ENCODE measurements around the gene AGTR2. TPM values are rescaled to one million over a fixed set of nuclear protein-coding genes. Genes with fewer than 3 reads are reported as not detected.

AGTR2 gene
- total and polyA plus RNA-seq, 2 experiments from 2014 or later, result not detected

- Mint-ChIP-seq H3K36me3 (ENCODE audit: low read depth) (no peaks in the 10 kb centered on the region), H3K9me3 (no peaks in the 10 kb centered on the region), H3K4me1 (no peaks in the 10 kb centered on the region), H3K27me3 (ENCODE audit: insufficient read depth, low read depth, poor library complexity) (no peaks in the 10 kb centered on the region), H3K4me3 (no peak overlapping the region), H3K27ac (no peak overlapping the region)
- H2AFZ ChIP-seq, result no peak overlapping the region
- no peaks in the 10 kb centered on the region for H3K27me3 ChIP-seq (ENCODE audit: insufficient read depth)
- no peak overlapping the region for H3K27ac ChIP-seq (ENCODE audit: low read depth)
- no peaks in the 10 kb centered on the region for H3K79me2 ChIP-seq (replicated peaks; ENCODE audit: insufficient read depth)
- H3F3A ChIP-seq (replicated peaks; ENCODE audit: low read depth), result no peaks in the 10 kb centered on the region
- H4K20me1 ChIP-seq (replicated peaks; ENCODE audit: insufficient read depth), result no peaks in the 10 kb centered on the region
- no peak for TF ChIP-seq EZH2phosphoT487 (IDR thresholded peaks at IDR 0.05; ENCODE audit: unreplicated experiment)
- TF ChIP-seq REST (IDR thresholded peaks at IDR 0.05; ENCODE audit: unreplicated experiment), result no peak
- TF ChIP-seq ZNF462 (CRISPR knock-in tag; IDR thresholded peaks at IDR 0.05), result no peak
- no peak for TF ChIP-seq EZH2 (IDR thresholded peaks at IDR 0.05; ENCODE audit: low read depth, unreplicated experiment)
- no peak for TF ChIP-seq POLR2AphosphoS5 (IDR thresholded peaks at IDR 0.05; ENCODE audit: low read depth)
- TF ChIP-seq NANOG (IDR thresholded peaks at IDR 0.05; ENCODE audit: borderline replicate concordance), result no peak
- TF ChIP-seq JUNB (IDR thresholded peaks at IDR 0.05; ENCODE audit: unreplicated experiment), result no peak
- no peak for TF ChIP-seq CREB1 (CRISPR knock-in tag; IDR thresholded peaks at IDR 0.05; ENCODE audit: low read depth)
- TF ChIP-seq STAT1 (IDR thresholded peaks at IDR 0.05; ENCODE audit: unreplicated experiment), result no peak
- no peak for TF ChIP-seq ETS1 (IDR thresholded peaks at IDR 0.05)
- no peak for TF ChIP-seq ZNF114 (CRISPR knock-in tag; IDR thresholded peaks at IDR 0.05)
- TF ChIP-seq ZNF331 (CRISPR knock-in tag; IDR thresholded peaks at IDR 0.05; ENCODE audit: low read depth), result no peak
- TF ChIP-seq CTCF (conservative IDR thresholded peaks at IDR 0.05; ENCODE audit: low read depth in 2 of 2), result no peak
- H3K9me2 ChIP-seq (ENCODE audit: insufficient read depth), result no peaks in the 10 kb centered on the region
- DNase-seq (ENCODE audit: low spot score), result no peak
- ATAC-seq, result no peak
- H3K4me3 ChIP-seq, result no peak overlapping the region
- H3K36me3 ChIP-seq (ENCODE audit: insufficient read depth), result no peaks in the 10 kb centered on the region
- no peak overlapping the region for H3K4me2 ChIP-seq
- no peaks in the 10 kb centered on the region for H3K4me1 ChIP-seq (ENCODE audit: insufficient read depth)
Observed at GRCh38 chrX:116135277-116135676, 35.3 kb upstream of the AGTR2 start.

All from GM23338 (cell line).